GM21737 (cell line): ENCODE data around the gene FBLIM1.

ENCODE experiments used
- ATAC-seq: cut with Tn5 transposase; IDR thresholded peaks from one replicate; pipeline ENCODE4 v1.9.1; 2021; ENCODE audit warnings: mild to moderate bottlenecking, moderate library complexity; ENCODE audit not compliant: unreplicated experiment

The FBLIM1 gene

DNA sequence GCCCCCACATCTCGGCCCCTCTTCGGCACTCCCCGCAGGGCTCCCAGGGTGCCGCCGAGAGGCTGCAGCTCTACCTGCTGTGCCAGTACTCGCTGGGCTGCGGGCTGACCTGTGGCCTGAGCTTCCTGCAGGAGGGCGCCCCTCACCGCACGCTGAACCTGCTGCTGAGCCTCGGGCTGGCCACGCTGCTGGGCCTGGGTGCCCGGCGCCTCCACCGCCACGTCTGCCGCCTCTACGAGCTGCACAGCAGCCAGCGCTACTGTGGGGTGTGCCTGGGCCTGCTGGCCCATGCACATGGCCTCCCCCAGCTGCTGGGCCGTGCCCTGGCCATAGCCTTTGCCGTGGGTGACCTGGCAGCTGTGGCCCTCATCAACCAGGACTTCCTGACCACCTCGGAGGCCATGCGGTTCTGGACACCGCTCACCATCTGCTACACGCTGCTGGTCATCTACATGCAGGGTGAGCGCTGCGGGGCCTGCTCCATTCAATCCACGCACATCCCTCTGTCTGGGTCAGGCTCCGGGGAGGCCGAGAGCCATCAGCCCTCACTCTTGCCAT lies 14.4 kb upstream of the FBLIM1 start:
- ATAC-seq: no peak

DNA sequence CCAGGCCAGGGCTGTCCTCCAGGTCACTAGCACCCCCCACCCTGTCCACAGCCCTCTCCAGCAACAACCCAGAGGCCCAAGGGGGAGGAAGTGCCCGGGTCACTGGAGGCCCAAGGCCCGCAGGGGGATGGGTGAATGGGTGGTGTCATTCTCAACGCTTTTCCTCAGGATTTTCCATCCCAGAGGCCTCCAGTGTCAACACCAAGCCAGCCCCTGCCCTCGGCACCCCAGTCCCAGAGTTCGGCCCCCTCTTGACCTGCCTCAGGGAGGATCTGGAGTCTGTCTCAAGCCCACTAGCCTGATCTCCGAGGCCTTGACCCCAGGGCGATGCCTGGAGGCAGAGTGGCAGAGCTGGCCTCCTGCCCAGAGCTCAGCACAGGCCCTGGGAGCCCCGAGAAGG lies 11.2 kb upstream of the FBLIM1 start:
- no peak for ATAC-seq

DNA sequence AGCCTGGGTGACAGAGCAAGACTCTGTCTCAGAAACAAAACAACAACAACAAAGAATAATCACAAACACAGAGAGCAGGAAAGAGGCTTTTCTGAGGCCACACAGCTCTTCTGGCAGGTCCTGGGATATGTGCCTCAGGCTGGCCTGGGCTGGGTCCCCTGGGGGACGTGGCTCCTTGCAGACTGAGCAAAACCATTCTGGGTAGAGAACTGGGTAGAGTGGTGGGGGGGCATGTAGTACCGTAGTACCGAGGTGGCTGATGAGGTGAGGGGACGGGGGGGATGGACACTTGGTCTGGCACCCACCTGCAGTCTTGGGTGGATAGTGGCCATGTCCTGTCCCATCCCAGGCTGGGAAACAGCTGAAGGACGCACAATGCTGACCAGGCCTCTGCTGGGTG lies 10.3 kb upstream of the FBLIM1 start:
- ATAC-seq: no peak

DNA sequence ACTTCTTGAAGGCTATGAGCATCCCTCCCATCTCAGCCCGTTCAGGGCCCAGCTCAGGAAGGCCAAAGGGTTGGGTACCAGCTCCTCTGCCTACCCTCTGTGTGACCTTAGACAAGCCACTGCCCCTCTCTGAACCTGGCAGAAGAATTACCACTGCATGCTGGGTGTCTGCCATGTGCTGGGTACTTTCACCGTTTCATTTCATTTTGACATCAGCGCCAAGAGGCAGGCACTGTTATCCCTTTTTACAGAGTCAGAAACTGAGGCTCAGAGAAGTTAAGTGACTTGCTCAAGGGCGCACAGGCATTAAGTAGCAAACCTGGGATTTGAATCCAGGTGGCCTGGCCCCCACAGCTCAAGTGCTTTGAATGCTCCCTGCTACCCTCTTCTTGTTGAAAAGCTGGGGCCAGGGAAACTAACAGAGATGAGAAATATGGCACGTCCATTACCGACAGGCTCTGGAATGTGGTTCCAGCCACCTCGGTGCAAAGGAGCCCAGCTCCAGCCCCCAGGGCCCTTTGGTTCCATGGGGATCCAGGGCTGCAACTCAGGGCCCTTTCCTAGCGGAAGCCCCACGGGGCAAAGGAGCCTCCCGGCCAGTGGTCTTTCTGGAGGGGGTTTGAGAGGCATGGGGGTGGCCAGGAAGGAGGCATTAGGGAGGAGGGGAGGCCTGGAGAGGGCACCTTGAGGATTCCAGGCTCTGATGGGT lies 9.8 kb upstream of the FBLIM1 start:
- ATAC-seq: no peak

DNA sequence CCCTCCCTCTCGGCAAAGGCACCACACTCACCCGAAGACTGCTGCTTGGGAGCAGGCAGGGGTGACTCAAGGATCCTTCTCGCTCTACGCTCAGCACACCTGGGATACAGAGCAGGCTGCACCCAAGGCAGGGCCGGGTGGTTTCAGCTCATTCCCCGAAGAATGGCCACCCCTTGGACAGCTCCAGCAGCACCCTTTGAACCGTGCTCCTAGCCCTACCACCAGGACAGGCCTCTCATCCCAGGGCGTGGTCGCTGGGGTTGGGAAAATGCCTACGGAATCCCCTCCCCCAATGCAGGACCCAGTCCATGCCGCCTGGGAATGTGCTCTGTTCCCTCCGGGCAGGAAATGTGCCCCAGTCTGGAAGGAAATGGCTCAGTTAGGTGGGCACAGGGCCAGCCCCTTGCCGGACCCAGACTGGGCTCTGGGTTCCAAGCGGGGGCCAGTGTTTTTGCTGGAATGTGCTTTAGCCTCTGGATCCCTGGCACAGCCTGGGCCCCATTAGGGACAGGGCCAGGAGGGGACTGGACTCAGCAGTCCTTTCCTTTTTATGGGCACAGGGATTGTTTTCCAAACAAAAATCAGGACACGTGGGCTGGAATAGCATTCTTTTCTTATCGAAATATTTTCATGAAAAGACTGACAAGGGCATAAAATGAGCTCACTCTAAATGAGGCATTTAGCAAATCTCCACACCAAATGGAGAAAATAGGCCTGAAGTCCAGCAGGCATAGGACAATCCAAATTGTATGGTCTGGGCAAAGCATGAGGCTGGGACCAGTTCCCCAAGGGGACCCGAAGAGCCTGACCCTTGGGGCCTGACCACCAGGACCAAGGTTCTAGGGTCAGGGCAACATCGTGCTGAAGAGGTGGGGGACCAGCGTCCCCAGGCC lies 8.9 kb upstream of the FBLIM1 start:
- no peak for ATAC-seq

DNA sequence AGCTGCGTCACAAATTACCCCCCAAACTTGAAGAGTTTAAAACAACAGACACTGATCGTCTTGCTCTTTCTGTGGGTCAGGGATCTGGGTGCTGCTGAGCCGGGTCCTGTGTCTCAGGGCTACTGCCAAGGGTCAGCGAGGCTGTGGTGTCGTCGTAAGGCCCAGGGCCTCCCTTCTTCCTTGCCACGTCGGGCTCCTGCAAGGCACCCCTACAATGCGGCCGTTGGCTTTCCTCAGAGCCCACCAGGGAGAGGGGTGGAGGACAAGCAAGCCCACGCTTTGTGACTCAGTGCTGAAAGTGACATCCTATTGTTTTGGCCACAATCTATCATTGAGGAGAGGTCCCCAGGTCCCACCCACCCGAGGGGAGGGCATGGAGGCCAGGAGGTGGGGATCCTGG lies 7.7 kb upstream of the FBLIM1 start:
- no peak for ATAC-seq

GRCh38 chr1:15751717-15752116 lies 6.9 kb upstream of the FBLIM1 start:
- ATAC-seq: no peak

- ATAC-seq: no peak
Observed at GRCh38 chr1:15753776-15754175, 4.8 kb upstream of the FBLIM1 start.

DNA sequence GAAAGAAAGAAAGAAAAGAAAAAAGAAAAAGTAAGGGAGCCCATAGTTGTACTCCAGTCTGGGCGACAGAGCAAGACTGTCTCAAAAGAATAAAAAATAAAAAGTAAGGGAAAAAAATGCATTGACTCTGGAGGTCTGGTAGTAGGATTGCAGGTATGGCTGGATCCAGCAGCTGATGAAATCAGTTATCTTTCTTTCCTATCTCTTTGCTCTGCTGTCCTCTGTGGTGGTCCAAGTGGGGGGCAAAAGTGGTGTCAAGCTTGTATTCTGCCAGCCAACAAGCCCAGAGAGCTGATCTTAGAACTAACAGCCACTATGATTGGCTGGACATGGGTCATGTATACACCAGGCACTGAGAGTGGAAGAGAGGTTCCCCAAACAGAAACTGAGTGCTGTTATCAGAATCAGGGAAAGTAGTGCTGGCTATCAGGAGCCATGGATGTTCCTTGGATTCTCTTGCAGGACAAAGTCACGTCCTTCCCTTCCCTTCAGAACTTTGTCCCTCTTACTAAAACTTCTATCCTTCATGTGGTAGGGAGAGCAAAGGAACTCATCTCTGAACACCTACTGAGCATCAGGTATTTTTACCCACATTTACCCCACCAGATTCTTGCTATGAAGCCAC lies 3.5 kb upstream of the FBLIM1 start:
- no peak for ATAC-seq

DNA sequence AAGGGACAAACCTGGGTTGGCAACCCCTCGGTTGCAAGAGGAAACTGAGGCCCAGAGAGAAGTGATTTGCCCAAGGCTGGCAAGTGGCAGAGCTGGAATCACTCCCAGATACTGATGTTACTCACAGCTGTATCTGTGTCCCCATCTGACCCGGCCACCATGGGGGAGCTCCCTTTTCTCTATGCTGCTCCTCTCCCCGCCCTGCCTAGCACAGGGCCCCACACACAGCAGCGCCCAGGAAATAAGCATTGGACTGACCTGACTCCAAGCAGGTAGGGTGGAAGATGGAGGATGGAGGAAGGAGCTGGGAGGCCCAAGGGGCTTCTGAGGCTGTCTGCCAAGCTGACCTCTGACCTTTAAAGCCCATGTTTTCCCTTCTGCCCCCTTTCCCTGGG lies 3.0 kb upstream of the FBLIM1 start:
- no peak for ATAC-seq

GRCh38 chr1:15756143-15757015 lies 2.2 kb upstream of the FBLIM1 start:
- no peak for ATAC-seq

DNA sequence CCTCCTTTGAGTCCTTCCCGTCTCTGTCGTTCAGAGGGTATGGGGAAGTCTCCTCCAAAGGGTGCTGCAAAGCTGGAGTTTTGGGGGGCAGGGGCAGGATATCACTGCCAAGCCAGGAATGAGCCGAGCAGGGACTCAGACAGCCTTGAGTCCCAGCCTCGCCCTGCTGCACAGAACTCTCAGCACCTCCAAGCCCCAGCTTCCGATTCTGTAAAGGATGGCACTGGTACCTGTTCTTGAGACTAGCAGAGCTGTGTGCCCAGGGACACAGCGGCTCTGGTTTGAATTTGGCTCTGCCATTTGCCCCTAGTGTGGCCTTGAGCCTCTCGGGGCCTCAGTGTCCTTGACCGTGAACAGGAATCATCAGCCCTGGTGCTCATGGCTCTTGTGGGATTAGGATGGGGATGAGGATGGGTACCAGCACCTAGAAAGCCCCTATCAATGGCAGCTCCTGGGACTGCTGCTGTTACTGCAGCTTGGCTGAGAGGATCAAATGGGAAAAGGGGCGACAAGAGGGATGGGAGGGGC lies 1.5 kb upstream of the FBLIM1 start:
- no peak for ATAC-seq

DNA sequence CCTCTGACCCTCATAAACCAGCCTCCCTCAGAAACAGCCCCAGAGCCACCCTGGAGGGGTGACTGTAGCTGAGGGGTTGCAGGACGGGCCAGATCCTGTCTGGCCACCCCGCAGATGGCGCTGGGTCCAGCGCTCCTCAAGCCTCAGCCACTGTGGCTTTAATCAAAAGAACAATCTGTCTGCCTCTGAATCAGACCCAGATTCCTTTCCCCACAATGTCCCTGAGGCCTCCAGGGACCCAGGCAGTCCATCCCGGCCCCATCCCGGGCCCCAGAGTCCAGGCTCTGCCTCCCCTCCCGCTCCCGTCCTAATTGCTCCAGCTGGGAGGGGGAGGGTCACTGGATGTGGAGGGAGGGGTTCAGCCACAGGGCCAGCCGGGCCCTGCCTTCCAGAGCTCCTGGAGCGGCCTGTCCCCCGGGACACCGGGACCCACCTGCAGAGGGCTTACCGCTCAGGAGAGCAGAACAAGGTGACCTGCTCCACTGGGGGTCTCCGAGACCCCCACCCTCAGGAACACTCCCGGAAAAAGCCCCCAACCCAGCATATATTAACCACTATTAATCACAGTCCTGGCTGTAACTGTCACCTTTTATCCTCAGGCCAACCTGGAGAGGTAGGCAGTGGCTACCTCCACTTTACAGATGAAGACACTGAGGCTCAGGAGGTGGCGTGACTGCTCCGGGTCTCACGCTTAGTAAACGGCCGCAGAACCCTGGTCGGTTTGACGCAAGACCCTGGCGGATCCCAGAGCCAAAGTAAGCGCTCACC lies 836 bp upstream of the FBLIM1 start:
- no peak for ATAC-seq

GRCh38 chr1:15758953-15759661 lies 512 bp downstream of the FBLIM1 start:
- no peak for ATAC-seq

GRCh38 chr1:15760520-15761211 lies 2.1 kb downstream of the FBLIM1 start:
- no peak for ATAC-seq

GRCh38 chr1:15761366-15762128 lies 3.0 kb downstream of the FBLIM1 start:
- ATAC-seq: no peak

GRCh38 chr1:15762546-15762945 lies 4.0 kb downstream of the FBLIM1 start:
- ATAC-seq: no peak
